Measurements from ENCODE around the gene ABLIM3. TPM values are rescaled to one million over a fixed set of nuclear protein-coding genes. Genes with fewer than 3 reads are reported as not detected.

Gene ABLIM3
- total and polyA plus RNA-seq, 2 of the 8 experiments (the other 6 are each of a cell fraction or from before 2014, with no cell fraction given), result 0.36 to 0.56 TPM

GRCh38 chr5:149200355-149200754 lies 59.1 kb downstream of the ABLIM3 start:
- no peak overlapping the region for H4K5ac ChIP-seq (ENCODE audit: insufficient read length, low read depth, low read length)
- H3K27me3 ChIP-seq (replicated peaks in 1 of 4; ENCODE audit: control insufficient read depth in 3 of 4, extremely low read depth in 1 of 4, insufficient read depth in 3 of 4, low read length in 3 of 4), result peaks cover 0 to 2% (median 0%) of the 10 kb centered on the region in 4 experiments; a peak in 2 of 7 replicates
- no peaks in the 10 kb centered on the region for H3K9me3 ChIP-seq (ENCODE audit: insufficient read depth in 2 of 2, low read depth in 1 of 2, low read length in 1 of 2)
- peaks cover 10% of the 10 kb centered on the region; the same call in 1 of the 2 replicates for H3K23me2 ChIP-seq (ENCODE audit: low read depth, low read length)
- no peak overlapping the region for H2AK5ac ChIP-seq (ENCODE audit: low read depth, low read length)
- DNase-seq (ENCODE audit: low read depth in 1 of 2, low spot score in 2 of 2) (peak in 1 of 2 experiments; percentile 22), FAIRE-seq (no peak)
- no peak overlapping the region for H3K4ac ChIP-seq (replicated peaks; ENCODE audit: insufficient read length, low read depth, low read length)
- no peak overlapping the region for H3K18ac ChIP-seq (ENCODE audit: extremely low read depth, low read length)
- no peak overlapping the region for H2BK20ac ChIP-seq (ENCODE audit: low read length)
- WGBS, 2 experiments (ENCODE audit: extremely low coverage in 1 of 2, insufficient coverage in 1 of 2, insufficient read length in 1 of 2, insufficient replicate concordance in 2 of 2, low coverage in 1 of 2, low lambda C conversion rate in 2 of 2, missing lambda C conversion rate in 1 of 2), result 76% methylated on average over 6 of the region's 6 CpGs; no CpG with 5 or more reads in 1 of the 2 experiments
- H3K9ac ChIP-seq (replicated peaks in 1 of 4; ENCODE audit: extremely low read depth in 1 of 4, low read depth in 3 of 4, low read length in 3 of 4), result no peak overlapping the region
- ChIA-PET CTCF (ENCODE audit: partially characterized antibody) (interaction anchor here (1.6 to 2.6 kb wide), 2 partner anchors 29 to 65 kb away, joined by 3 to 14 read pairs; no protein-coding TSS in a partner anchor), POLR2A (ENCODE audit: partially characterized antibody) (no interaction called here)
- no peak overlapping the region for H2AFZ ChIP-seq (ENCODE audit: low read length)
- no peak overlapping the region for H4K91ac ChIP-seq (replicated peaks; ENCODE audit: insufficient read length, low read length)
- H3K79me2 ChIP-seq (ENCODE audit: control insufficient read depth in 1 of 2, insufficient read depth in 2 of 2, low read length in 2 of 2), result no peaks in the 10 kb centered on the region
- H3K4me3 ChIP-seq (ENCODE audit: extremely low read depth in 1 of 4, insufficient read depth in 2 of 4, low read depth in 3 of 4, low read length in 4 of 4), result no peak overlapping the region
- H3K4me2 ChIP-seq (ENCODE audit: insufficient read depth in 1 of 2, low read depth in 2 of 2, low read length in 2 of 2), result no peak overlapping the region
- no peaks in the 10 kb centered on the region for H3K36me3 ChIP-seq (ENCODE audit: control insufficient read depth in 2 of 4, insufficient read depth in 4 of 4, low read length in 3 of 4)
- H3K56ac ChIP-seq (replicated peaks; ENCODE audit: insufficient read length, low read depth, low read length), result no peak overlapping the region
- H3K27ac ChIP-seq (ENCODE audit: low read depth, low read length), result no peak overlapping the region
- H2BK12ac ChIP-seq (ENCODE audit: low read depth, low read length), result no peak overlapping the region
- H2BK5ac ChIP-seq (ENCODE audit: low read depth, low read length), result no peak overlapping the region; the same call in 1 of the 2 replicates
- H3K23ac ChIP-seq (ENCODE audit: insufficient read length), result no peak overlapping the region
- H4K8ac ChIP-seq (ENCODE audit: extremely low read depth, insufficient read depth, low read length), result peak overlapping the region; percentile 12; the same call in 1 of the 2 replicates
- no peak overlapping the region for H2BK120ac ChIP-seq (replicated peaks; ENCODE audit: low read depth, low read length)
- no peak overlapping the region for H2BK15ac ChIP-seq (ENCODE audit: low read length)
- H3K4me1 ChIP-seq (replicated peaks in 1 of 4; ENCODE audit: control insufficient read depth in 3 of 4, insufficient read depth in 4 of 4, low read length in 3 of 4), result no peaks in the 10 kb centered on the region
- H4K20me1 ChIP-seq (replicated peaks in 1 of 2; ENCODE audit: control insufficient read depth in 1 of 2, insufficient read depth in 2 of 2, low read length in 2 of 2), result peaks cover 0 to 7% of the 10 kb centered on the region in 2 experiments
- no peaks in the 10 kb centered on the region; the same call in 1 of the 2 replicates for H3K79me1 ChIP-seq (ENCODE audit: low read depth, low read length)
- no peak overlapping the region for H3K14ac ChIP-seq (ENCODE audit: insufficient read length)
- TF ChIP-seq JUN (IDR thresholded peaks at IDR 0.05; ENCODE audit: low read depth, low read length) (no peak), POLR2AphosphoS5 (IDR thresholded peaks at IDR 0.05; ENCODE audit: low read depth, low read length) (no peak), KDM4A (IDR thresholded peaks at IDR 0.05; ENCODE audit: low read depth, low read length, severe bottlenecking) (no peak), SIN3A (conservative IDR thresholded peaks at IDR 0.05 in 1 of 2, IDR thresholded peaks at IDR 0.05 in 1 of 2; ENCODE audit: low read depth in 1 of 2, low read length in 2 of 2) (no peak), MAX (IDR thresholded peaks at IDR 0.05) (no peak), FOSL1 (IDR thresholded peaks at IDR 0.05; ENCODE audit: insufficient read depth, low read depth, low read length) (no peak), EGR1 (IDR thresholded peaks at IDR 0.05; ENCODE audit: borderline replicate concordance, low read depth, low read length) (no peak), NRF1 (IDR thresholded peaks at IDR 0.05; ENCODE audit: low read depth, low read length) (no peak), KDM5A (IDR thresholded peaks at IDR 0.05; ENCODE audit: low read length) (no peak), CHD2 (IDR thresholded peaks at IDR 0.05; ENCODE audit: low read length) (no peak), JUND (IDR thresholded peaks at IDR 0.05; ENCODE audit: low read length) (no peak), ATF2 (IDR thresholded peaks at IDR 0.05; ENCODE audit: low read length) (no peak)
